ENCODE results near the gene KLB.

KLB gene

GRCh38 chr4:39383690-39384089 lies 23.0 kb upstream of the KLB start:
- TF ChIP-seq EZH2phosphoT487 (IDR thresholded peaks at IDR 0.05; ENCODE audit: borderline replicate concordance, low read length) = no peak
- no peak for TF ChIP-seq CTCF (IDR thresholded peaks at IDR 0.05; ENCODE audit: low read depth, low read length, poor library complexity, severe bottlenecking)
- Histone ChIP-seq H3K4me3 (ENCODE audit: low read length) (no peak overlapping the region), H3K36me3 (ENCODE audit: control insufficient read depth, low read length) (no peaks in the 10 kb centered on the region)

DNA sequence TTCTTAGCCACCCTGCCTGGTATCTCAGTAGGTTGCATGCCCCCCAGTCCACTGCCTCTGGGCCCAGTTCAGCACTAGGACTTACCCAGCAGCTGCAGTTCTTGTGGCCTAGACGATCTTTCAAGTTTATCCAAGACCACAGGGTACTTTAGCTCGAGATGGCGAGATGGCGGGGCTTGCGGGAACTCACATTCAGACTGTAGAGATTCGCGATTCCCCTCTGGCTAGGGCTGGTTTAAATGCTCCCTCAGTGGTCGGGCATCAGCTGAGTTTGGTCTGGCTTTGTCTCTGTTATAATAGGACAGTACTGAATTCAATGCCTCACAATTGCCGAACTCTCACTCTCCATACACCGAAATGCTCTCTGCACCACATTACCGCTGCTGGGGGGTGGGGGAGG lies 22.2 kb upstream of the KLB start:
- H3K27ac ChIP-seq (ENCODE audit: low read depth, low read length) = no peak overlapping the region
- no peaks in the 10 kb centered on the region for H3K79me2 ChIP-seq (ENCODE audit: control insufficient read depth, low read length)
- H3K9me2 ChIP-seq (replicated peaks; ENCODE audit: control insufficient read depth, low read length) = no peaks in the 10 kb centered on the region
- H4K20me1 ChIP-seq (ENCODE audit: control insufficient read depth, insufficient read depth, low read depth, low read length) = no peaks in the 10 kb centered on the region
- H3K36me3 ChIP-seq (ENCODE audit: control insufficient read depth, low read length) = no peaks in the 10 kb centered on the region
- no peak for TF ChIP-seq EZH2phosphoT487 (IDR thresholded peaks at IDR 0.05; ENCODE audit: borderline replicate concordance, low read length)
- no peak for TF ChIP-seq CTCF (IDR thresholded peaks at IDR 0.05; ENCODE audit: low read depth, low read length, poor library complexity, severe bottlenecking)
- H3K4me3 ChIP-seq (ENCODE audit: low read length) = no peak overlapping the region
- no peaks in the 10 kb centered on the region for H3F3A ChIP-seq (ENCODE audit: control insufficient read depth, insufficient read depth)
- no peak overlapping the region for H3K4me2 ChIP-seq (ENCODE audit: low read length)
- no peaks in the 10 kb centered on the region for H3K4me1 ChIP-seq (ENCODE audit: control insufficient read depth, low read length)
- no peaks in the 10 kb centered on the region for H3K27me3 ChIP-seq (ENCODE audit: control insufficient read depth, low read length)
- 0 out of 2 replicates have a peak, but pooled peaks cover 2% of the 10 kb centered on the region for H3K9me3 ChIP-seq (ENCODE audit: control insufficient read depth, insufficient read depth, low read length)

More at GRCh38 chr4:39383690-39384089, 23.0 kb upstream of the KLB start:
- Histone ChIP-seq H3K9me2 (replicated peaks; ENCODE audit: control insufficient read depth, low read length) (no peaks in the 10 kb centered on the region), H3K9me3 (ENCODE audit: control insufficient read depth, insufficient read depth, low read length) (0 out of 2 replicates have a peak, but pooled peaks cover 2% of the 10 kb centered on the region), H3F3A (ENCODE audit: control insufficient read depth, insufficient read depth) (no peaks in the 10 kb centered on the region), H3K27ac (ENCODE audit: low read depth, low read length) (no peak overlapping the region), H3K27me3 (ENCODE audit: control insufficient read depth, low read length) (no peaks in the 10 kb centered on the region), H3K4me2 (ENCODE audit: low read length) (no peak overlapping the region), H3K4me1 (ENCODE audit: control insufficient read depth, low read length) (no peaks in the 10 kb centered on the region), H4K20me1 (ENCODE audit: control insufficient read depth, insufficient read depth, low read depth, low read length) (no peaks in the 10 kb centered on the region), H3K79me2 (ENCODE audit: control insufficient read depth, low read length) (no peaks in the 10 kb centered on the region)

- Histone ChIP-seq H3F3A (ENCODE audit: control insufficient read depth, insufficient read depth) (no peaks in the 10 kb centered on the region), H3K79me2 (ENCODE audit: control insufficient read depth, low read length) (no peaks in the 10 kb centered on the region), H3K4me3 (ENCODE audit: low read length) (no peak overlapping the region), H3K4me1 (ENCODE audit: control insufficient read depth, low read length) (no peaks in the 10 kb centered on the region), H4K20me1 (ENCODE audit: control insufficient read depth, insufficient read depth, low read depth, low read length) (no peaks in the 10 kb centered on the region), H3K27ac (ENCODE audit: low read depth, low read length) (no peak overlapping the region), H3K9me2 (replicated peaks; ENCODE audit: control insufficient read depth, low read length) (no peaks in the 10 kb centered on the region), H3K27me3 (ENCODE audit: control insufficient read depth, low read length) (no peaks in the 10 kb centered on the region), H3K36me3 (ENCODE audit: control insufficient read depth, low read length) (no peaks in the 10 kb centered on the region), H3K4me2 (ENCODE audit: low read length) (no peak overlapping the region), H3K9me3 (ENCODE audit: control insufficient read depth, insufficient read depth, low read length) (no peaks in the 10 kb centered on the region)
- TF ChIP-seq EZH2phosphoT487 (IDR thresholded peaks at IDR 0.05; ENCODE audit: borderline replicate concordance, low read length) = no peak
- no peak for TF ChIP-seq CTCF (IDR thresholded peaks at IDR 0.05; ENCODE audit: low read depth, low read length, poor library complexity, severe bottlenecking)
Observed at GRCh38 chr4:39390603-39391002, 16.1 kb upstream of the KLB start.
